Middle frontal gyrus (tissue), 1 donor: ENCODE measurements around the gene ZNF804A.

Experiments
- DNase-seq: peaks from one replicate; pipeline ENCODE4 v3.0.0-alpha.2; 2015; ENCODE audit warnings: low spot score; ENCODE audit errors: extremely low spot score

The ZNF804A gene

GRCh38 chr2:184598316-184599053, at the start of gene ZNF804A:
Gene ZNF804A, plus strand, starts transcription at chr2:184598529. Its CDS starts 431 bp downstream, at chr2:184598960.
- DNase-seq, result no peak

GRCh38 chr2:184549153-184549552, 49.2 kb upstream of the ZNF804A start:
- no peak for DNase-seq

- DNase-seq, result no peak
Observed at GRCh38 chr2:184551626-184552025, 46.7 kb upstream of the ZNF804A start.

- DNase-seq, result no peak
Observed at GRCh38 chr2:184554736-184555135, 43.6 kb upstream of the ZNF804A start.

GRCh38 chr2:184555352-184555751, 43.0 kb upstream of the ZNF804A start:
- DNase-seq, result no peak

- no peak for DNase-seq
Observed at GRCh38 chr2:184556639-184557038, 41.7 kb upstream of the ZNF804A start.

GRCh38 chr2:184558713-184559464, 39.4 kb upstream of the ZNF804A start:
- no peak for DNase-seq

- DNase-seq, result no peak
Observed at GRCh38 chr2:184560603-184561002, 37.7 kb upstream of the ZNF804A start.

GRCh38 chr2:184562532-184562931, 35.8 kb upstream of the ZNF804A start:
- DNase-seq, result no peak

- no peak for DNase-seq
Observed at GRCh38 chr2:184564092-184564491, 34.2 kb upstream of the ZNF804A start.

- DNase-seq, result no peak
Observed at GRCh38 chr2:184566716-184567115, 31.6 kb upstream of the ZNF804A start.

- no peak for DNase-seq
Observed at GRCh38 chr2:184577056-184577455, 21.3 kb upstream of the ZNF804A start.

GRCh38 chr2:184577743-184578142, 20.6 kb upstream of the ZNF804A start:
- DNase-seq, result no peak

GRCh38 chr2:184579226-184579625, 19.1 kb upstream of the ZNF804A start:
- DNase-seq, result no peak

GRCh38 chr2:184581391-184581790, 16.9 kb upstream of the ZNF804A start:
- no peak for DNase-seq

GRCh38 chr2:184589261-184589660, 9.1 kb upstream of the ZNF804A start:
- no peak for DNase-seq

- no peak for DNase-seq
Observed at GRCh38 chr2:184596819-184597411, 1.4 kb upstream of the ZNF804A start.

GRCh38 chr2:184597571-184597991, 748 bp upstream of the ZNF804A start:
- DNase-seq, result no peak

GRCh38 chr2:184598002-184598315, 370 bp upstream of the ZNF804A start:
- no peak for DNase-seq

- DNase-seq, result no peak
Observed at GRCh38 chr2:184599054-184599871, 934 bp downstream of the ZNF804A start.

GRCh38 chr2:184599872-184600222, 1.5 kb downstream of the ZNF804A start:
- DNase-seq, result no peak

GRCh38 chr2:184602734-184603133, 4.4 kb downstream of the ZNF804A start:
- no peak for DNase-seq
